HG03280 (cell line): ENCODE data around the gene B9D1.

ENCODE experiments used
- ATAC-seq: cut with Tn5 transposase; IDR thresholded peaks from one replicate; pipeline ENCODE4 v1.9.1; 2021; ENCODE audit warnings: mild to moderate bottlenecking, moderate library complexity; ENCODE audit not compliant: unreplicated experiment

Gene B9D1

GRCh38 chr17:19306160-19307111, 56.1 kb downstream of the B9D1 start:
- ATAC-seq, result peak; percentile 87

GRCh38 chr17:19305761-19306159, 56.8 kb downstream of the B9D1 start:
- ATAC-seq, result no peak

- ATAC-seq, result no peak
Observed at GRCh38 chr17:19305256-19305655, 57.3 kb downstream of the B9D1 start.

GRCh38 chr17:19304751-19305150, 57.8 kb downstream of the B9D1 start:
- no peak for ATAC-seq

GRCh38 chr17:19304209-19304608, 58.3 kb downstream of the B9D1 start:
- ATAC-seq, result no peak

- no peak for ATAC-seq
Observed at GRCh38 chr17:19303367-19303776, 59.2 kb downstream of the B9D1 start.

- no peak for ATAC-seq
Observed at GRCh38 chr17:19302791-19303331, 59.7 kb downstream of the B9D1 start.

- ATAC-seq, result no peak
Observed at GRCh38 chr17:19301973-19302372, 60.5 kb downstream of the B9D1 start.

- no peak for ATAC-seq
Observed at GRCh38 chr17:19301274-19301951, 61.1 kb downstream of the B9D1 start.

GRCh38 chr17:19299866-19300265, 62.7 kb downstream of the B9D1 start:
- no peak for ATAC-seq

GRCh38 chr17:19299214-19299747, 63.2 kb downstream of the B9D1 start:
- no peak for ATAC-seq

GRCh38 chr17:19298569-19299213, 63.8 kb downstream of the B9D1 start:
- ATAC-seq, result no peak

- ATAC-seq, result no peak
Observed at GRCh38 chr17:19296786-19297778, 65.4 kb downstream of the B9D1 start.

- ATAC-seq, result no peak
Observed at GRCh38 chr17:19295473-19296135, 66.9 kb downstream of the B9D1 start.

- ATAC-seq, result no peak
Observed at GRCh38 chr17:19294443-19294842, 68.1 kb downstream of the B9D1 start.
